H1 (cell line): ENCODE results near the gene RAD9A. TPM values are rescaled to one million over a fixed set of nuclear protein-coding genes. Genes with fewer than 3 reads are reported as not detected.

Experiments
- ATF3 ChIP-seq: IDR thresholded peaks from 2 replicates; pipeline ENCODE4 v1.6.1; 2011; ENCODE audit warnings: low read depth, mild to moderate bottlenecking, low read length; ENCODE audit not compliant: insufficient read depth
- BCL11A ChIP-seq, 2 experiments: IDR thresholded peaks; one replicate each; pipeline ENCODE4 v1.6.1; 2011; ENCODE audit warnings: low read depth in 2 of 2, low read length in 2 of 2, mild to moderate bottlenecking in 2 of 2
- BRCA1 ChIP-seq: IDR thresholded peaks from 2 replicates; pipeline ENCODE4 v1.6.1; 2012; ENCODE audit warnings: low read depth, low read length, improper control_type of control experiment
- CBX8 ChIP-seq: fragments of 300-800, 300-1000 bp; sonication (generic); IDR thresholded peaks from 2 replicates; pipeline ENCODE4 v1.7.1; 2016; ENCODE audit warnings: low read depth, low read length, borderline replicate concordance
- CHD7 ChIP-seq: fragments of 300-600 bp; sonication (generic); IDR thresholded peaks from 2 replicates; pipeline ENCODE4 v1.7.1; 2012; ENCODE audit warnings: low read length, moderate library complexity, mild to moderate bottlenecking, inconsistent platforms; ENCODE audit not compliant: insufficient replicate concordance
- GTF2F1 ChIP-seq: IDR thresholded peaks from 2 replicates; pipeline ENCODE4 v1.6.1; 2012; ENCODE audit warnings: low read depth, low read length, improper control_type of control experiment, borderline replicate concordance
- NANOG ChIP-seq: IDR thresholded peaks from 2 replicates; pipeline ENCODE4 v1.6.1; 2011; ENCODE audit warnings: low read length, low read depth, mild to moderate bottlenecking, inconsistent platforms; ENCODE audit not compliant: insufficient read depth, poor library complexity, severe bottlenecking
- SIRT6 ChIP-seq: IDR thresholded peaks from one replicate; pipeline ENCODE4 v1.7.1; 2012; ENCODE audit warnings: low read length, inconsistent platforms
- polyA plus RNA-seq, 7 experiments: library from polyadenylated mRNA; depleted of rRNA in 3 of 7; stranded (reverse) in 5 of 7; unstranded in 2 of 7; fragments of >200 nt in 5 of 7; fragments of 200-250 nt in 2 of 7; gene quantifications; 1 replicate in 5 of 7; 2 replicates in 1 of 7; 4 replicates in 1 of 7; pipeline versions ENCODE4 v1.2.1 to v1.2.3, GENCODE V29; 2011 to 2013; ENCODE audit warnings: missing spikeins in 2 of 7, mixed read lengths in 2 of 7
- total RNA-seq: library from RNA; stranded (reverse); fragmentation: NEBNext Ultra II Directional; extraction: Animal tissue kit (Norgen Biotek cat#: 25700); gene quantifications from 2 replicates; pipeline ENCODE4 v1.2.1, GENCODE V29; 2021

Gene RAD9A
- total and polyA plus RNA-seq, 2 of the 8 experiments (the other 6 are each of a cell fraction or from before 2014, with no cell fraction given) = 22.2 to 25.5 TPM

- TF ChIP-seq CHD7 = no peak
- no peak for TF ChIP-seq CBX8
- no peak for TF ChIP-seq NANOG
- TF ChIP-seq BRCA1 = no peak
- TF ChIP-seq SIRT6 = no peak
- no peak for TF ChIP-seq BCL11A (IDR thresholded peaks at IDR 0.05; ENCODE audit: low read depth in 2 of 2, low read length in 2 of 2)
- TF ChIP-seq GTF2F1 = no peak
- TF ChIP-seq ATF3 = no peak
Observed at GRCh38 chr11:67390947-67391303, 861 bp upstream of the RAD9A start (continued).
